Gastroesophageal sphincter (tissue), 3 donors: ENCODE results near the gene GAB4.

Source experiments
- EP300 ChIP-seq: sonication (generic); formaldehyde crosslinking; IDR thresholded peaks from one replicate; pipeline ENCODE4 v1.6.1; 2017; ENCODE audit warnings: antibody characterized with exemption, mild to moderate bottlenecking
- POLR2A ChIP-seq, 2 donors: fragments of 450-650 bp; IDR thresholded peaks; one replicate each; pipeline ENCODE4 v1.6.1; 2017; ENCODE audit warnings: antibody characterized with exemption in 2 of 2, mild to moderate bottlenecking in 2 of 2, moderate library complexity in 1 of 2
- POLR2AphosphoS5 ChIP-seq: sonication (generic); formaldehyde crosslinking; IDR thresholded peaks from one replicate; pipeline ENCODE4 v1.6.1; 2017; ENCODE audit warnings: antibody characterized with exemption
- TF ChIP-seq, protein P1 (sequence below), 4 experiments: fragments of 200-600 bp in 2 of 4; fragments of 450-650 bp in 2 of 4; sonication (generic) in 1 of 4; IDR thresholded peaks; one replicate each; pipeline ENCODE4 v1.5.1; 2017 to 2019; ENCODE audit warnings: antibody characterized with exemption in 4 of 4, mild to moderate bottlenecking in 2 of 4, moderate library complexity in 2 of 4

GRCh38 chr22:16973591-16974297 is 34.3 kb downstream of the GAB4 start:
- TF ChIP-seq EP300 (no peak), POLR2A (IDR thresholded peaks at IDR 0.05) (no peak), POLR2AphosphoS5 (no peak)
- TF ChIP-seq, protein P1, sequence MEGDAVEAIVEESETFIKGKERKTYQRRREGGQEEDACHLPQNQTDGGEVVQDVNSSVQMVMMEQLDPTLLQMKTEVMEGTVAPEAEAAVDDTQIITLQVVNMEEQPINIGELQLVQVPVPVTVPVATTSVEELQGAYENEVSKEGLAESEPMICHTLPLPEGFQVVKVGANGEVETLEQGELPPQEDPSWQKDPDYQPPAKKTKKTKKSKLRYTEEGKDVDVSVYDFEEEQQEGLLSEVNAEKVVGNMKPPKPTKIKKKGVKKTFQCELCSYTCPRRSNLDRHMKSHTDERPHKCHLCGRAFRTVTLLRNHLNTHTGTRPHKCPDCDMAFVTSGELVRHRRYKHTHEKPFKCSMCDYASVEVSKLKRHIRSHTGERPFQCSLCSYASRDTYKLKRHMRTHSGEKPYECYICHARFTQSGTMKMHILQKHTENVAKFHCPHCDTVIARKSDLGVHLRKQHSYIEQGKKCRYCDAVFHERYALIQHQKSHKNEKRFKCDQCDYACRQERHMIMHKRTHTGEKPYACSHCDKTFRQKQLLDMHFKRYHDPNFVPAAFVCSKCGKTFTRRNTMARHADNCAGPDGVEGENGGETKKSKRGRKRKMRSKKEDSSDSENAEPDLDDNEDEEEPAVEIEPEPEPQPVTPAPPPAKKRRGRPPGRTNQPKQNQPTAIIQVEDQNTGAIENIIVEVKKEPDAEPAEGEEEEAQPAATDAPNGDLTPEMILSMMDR (IDR thresholded peaks at IDR 0.05) = no peak
